Left hindlimb (tissue), 1 donor: ENCODE data around the gene CLEC2A.
"Not testable (repeated sequence)": the region's sequence is repeated elsewhere in the genome, so short reads cannot be mapped to it uniquely, and the experiment has no call there.

Experiments used
- DNase-seq: peaks from one replicate; pipeline ENCODE4 v3.0.0-alpha.2; 2018

CLEC2A gene

GRCh38 chr12:9932270-9932669 lies at the start of gene CLEC2A:
Gene CLEC2A, minus strand, starts transcription at chr12:9932370. Its CDS starts 41 bp downstream, at chr12:9932329.
- DNase-seq, result no peak

- no peak for DNase-seq
Measured at GRCh38 chr12:9980126-9980525, 48.0 kb upstream of the CLEC2A start.

- DNase-seq, result no peak
Measured at GRCh38 chr12:9977916-9978315, 45.7 kb upstream of the CLEC2A start.

- DNase-seq, result not testable (repeated sequence)
Measured at GRCh38 chr12:9976626-9977025, 44.5 kb upstream of the CLEC2A start.

- DNase-seq, result no peak
Measured at GRCh38 chr12:9975614-9976013, 43.4 kb upstream of the CLEC2A start.

GRCh38 chr12:9974731-9975130 lies 42.6 kb upstream of the CLEC2A start:
- not testable (repeated sequence) for DNase-seq

GRCh38 chr12:9973949-9974348 lies 41.8 kb upstream of the CLEC2A start:
- DNase-seq, result no peak

- no peak for DNase-seq
Measured at GRCh38 chr12:9971181-9971580, 39.0 kb upstream of the CLEC2A start, which contains the start of gene CLEC12A. Gene CLEC12A, plus strand, starts transcription at chr12:9971409. Its CDS starts 188 bp downstream, at chr12:9971597.

GRCh38 chr12:9969673-9970072 lies 37.5 kb upstream of the CLEC2A start:
- DNase-seq, result no peak

- DNase-seq, result no peak
Measured at GRCh38 chr12:9961901-9962300, 29.7 kb upstream of the CLEC2A start.

- DNase-seq, result no peak
Measured at GRCh38 chr12:9961106-9961505, 28.9 kb upstream of the CLEC2A start.

GRCh38 chr12:9960590-9960989 lies 28.4 kb upstream of the CLEC2A start:
- no peak for DNase-seq

GRCh38 chr12:9957834-9958233 lies 25.7 kb upstream of the CLEC2A start:
- no peak for DNase-seq

- not testable (repeated sequence) for DNase-seq
Measured at GRCh38 chr12:9952954-9953729, 21.0 kb upstream of the CLEC2A start.

- peak; percentile 26 for DNase-seq
Measured at GRCh38 chr12:9951026-9951675, 19.0 kb upstream of the CLEC2A start.

GRCh38 chr12:9948606-9949296 lies 16.6 kb upstream of the CLEC2A start:
- no peak for DNase-seq

GRCh38 chr12:9947674-9948073 lies 15.5 kb upstream of the CLEC2A start:
- no peak for DNase-seq

- no peak for DNase-seq
Measured at GRCh38 chr12:9944391-9944790, 12.2 kb upstream of the CLEC2A start.

GRCh38 chr12:9943240-9943639 lies 11.1 kb upstream of the CLEC2A start:
- peak; percentile 29 for DNase-seq

- no peak for DNase-seq
Measured at GRCh38 chr12:9941838-9942237, 9.7 kb upstream of the CLEC2A start.

GRCh38 chr12:9940375-9940774 lies 8.2 kb upstream of the CLEC2A start:
- no peak for DNase-seq

GRCh38 chr12:9936591-9936990 lies 4.4 kb upstream of the CLEC2A start:
- no peak for DNase-seq

GRCh38 chr12:9935026-9935425 lies 2.9 kb upstream of the CLEC2A start:
- no peak for DNase-seq

GRCh38 chr12:9933958-9934357 lies 1.8 kb upstream of the CLEC2A start:
- no peak for DNase-seq
